Mesodermal cell (in vitro differentiated cells): ENCODE data around the gene NBL1.

Experiments
- H3K27ac ChIP-seq: 2 replicates; pipeline ENCODE4 v1.7.0; 2013; ENCODE audit warnings: mild to moderate bottlenecking, low read depth, low read length, moderate library complexity; ENCODE audit not compliant: severe bottlenecking
- H3K36me3 ChIP-seq: 2 replicates; pipeline ENCODE4 v1.7.1; 2013; ENCODE audit warnings: mild to moderate bottlenecking, low read length, moderate library complexity; ENCODE audit not compliant: control insufficient read depth, insufficient read depth
- H3K4me1 ChIP-seq: one replicate; pipeline ENCODE4 v1.7.1; 2013; ENCODE audit warnings: mild to moderate bottlenecking, low read length; ENCODE audit not compliant: insufficient read depth, control insufficient read depth, poor library complexity, severe bottlenecking
- H3K4me3 ChIP-seq: 2 replicates; pipeline ENCODE4 v1.7.0; 2013; ENCODE audit warnings: low read length, control low read depth, mild to moderate bottlenecking; ENCODE audit not compliant: insufficient read depth, poor library complexity, severe bottlenecking; ENCODE audit errors: extremely low read depth
- H3K9me3 ChIP-seq: 2 replicates; pipeline ENCODE4 v1.7.1; 2013; ENCODE audit warnings: mild to moderate bottlenecking, low read length, moderate library complexity; ENCODE audit not compliant: control insufficient read depth
- WGBS, 2 experiments: methylation state at CpG; one replicate each; pipeline ENCODE4 v1.1.5; 2013; ENCODE audit warnings: missing lambda C conversion rate in 2 of 2; ENCODE audit not compliant: insufficient coverage in 2 of 2; 5-methylcytosine and 5-hydroxymethylcytosine counted together

The NBL1 gene

DNA sequence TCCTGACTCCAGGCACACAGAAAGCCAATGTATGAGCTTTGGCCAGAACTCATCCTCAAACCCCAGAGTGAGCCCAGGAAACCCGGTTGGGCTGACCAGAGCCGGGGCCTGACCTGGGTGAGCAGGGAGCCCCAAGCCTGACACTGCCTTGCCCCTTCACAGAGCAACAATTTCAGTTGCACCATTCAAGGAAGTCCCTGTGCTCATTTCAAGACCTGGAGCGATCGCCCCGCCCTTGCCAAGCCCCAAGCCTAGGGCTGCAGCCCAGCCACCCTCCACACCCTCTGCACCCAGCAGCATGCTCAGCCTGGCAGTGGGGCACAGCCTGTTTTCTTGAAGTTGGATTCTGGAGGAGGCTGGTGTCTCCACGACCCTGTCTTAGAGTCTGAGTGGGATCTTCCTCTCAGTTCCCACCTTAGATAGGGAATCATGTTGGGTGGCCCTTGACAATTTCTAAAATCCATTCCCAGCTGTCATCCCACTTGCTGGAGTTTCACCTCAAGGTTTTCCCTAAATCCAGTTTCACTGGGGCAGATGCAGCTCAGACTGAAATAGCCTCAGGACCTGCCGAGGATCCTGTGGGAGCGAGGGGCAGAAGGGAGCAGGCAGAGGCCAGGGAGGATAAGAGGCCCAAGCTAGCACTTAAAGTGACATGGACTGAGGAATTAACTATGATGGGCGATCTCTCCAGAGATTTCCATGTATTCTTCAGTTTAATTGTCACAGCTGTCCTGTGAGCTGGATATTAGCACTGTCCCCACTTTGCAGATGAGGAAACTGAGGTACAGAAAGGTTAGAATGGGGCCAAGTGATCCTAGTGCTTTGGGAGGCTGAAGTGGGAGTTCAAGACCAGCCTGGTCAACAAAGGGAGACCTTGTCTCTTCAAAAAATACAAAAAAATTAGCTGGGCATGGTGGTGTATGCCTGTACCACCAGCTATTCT, 2.5 kb downstream of the NBL1 start:
- Histone ChIP-seq H3K4me1 (peaks cover 9% of the 10 kb centered on the region), H3K9me3 (no peaks in the 10 kb centered on the region), H3K4me3 (no peak overlapping the region), H3K27ac (no peak overlapping the region), H3K36me3 (no peaks in the 10 kb centered on the region)
- WGBS, 2 experiments, result 93 to 98% methylated on average over 5 to 6 of the region's 9 CpGs

DNA sequence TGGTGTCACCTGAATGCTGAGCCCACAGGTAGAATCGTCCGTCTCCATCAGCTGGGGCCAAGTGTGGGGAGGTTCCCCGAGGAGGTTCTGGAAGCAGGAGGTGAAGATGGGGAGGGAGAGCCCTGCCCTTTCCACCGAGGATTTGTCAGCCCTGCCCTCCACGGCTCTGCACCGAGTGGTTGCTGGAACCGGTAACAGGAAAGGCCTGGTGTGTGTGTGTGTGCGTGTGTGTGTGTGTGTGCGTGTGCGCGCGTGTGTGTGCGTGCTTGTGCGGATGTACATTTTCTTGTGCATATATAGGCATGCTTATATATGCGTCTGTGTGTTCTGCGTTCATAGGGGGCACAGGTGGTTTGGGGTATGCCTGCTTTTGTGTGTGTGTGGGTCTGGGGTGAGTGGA, 3.5 kb downstream of the NBL1 start:
- 83 to 93% methylated on average over 15 to 16 of the region's 16 CpGs for WGBS, 2 experiments

DNA sequence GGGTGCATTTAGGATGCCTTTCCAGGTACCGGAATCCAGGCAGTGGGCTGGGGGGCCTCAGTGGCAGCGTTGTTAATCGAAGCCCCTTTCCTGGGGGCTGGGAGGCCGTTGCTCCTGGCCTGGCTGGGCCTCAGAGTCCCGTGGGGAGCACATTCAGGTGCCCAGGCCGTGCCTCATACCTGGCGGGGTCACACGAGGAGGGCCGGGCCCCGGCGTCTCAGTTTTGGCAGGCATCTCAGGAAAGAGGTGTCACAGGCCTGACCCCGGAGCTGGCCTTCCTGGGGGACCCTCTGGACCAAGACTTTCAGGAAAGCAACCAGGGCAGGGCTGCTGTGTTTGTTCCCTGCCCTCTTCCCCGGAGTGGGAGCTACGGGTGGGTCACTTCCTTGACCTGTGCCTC, 4.1 kb downstream of the NBL1 start:
- Histone ChIP-seq H3K9me3 (no peaks in the 10 kb centered on the region), H3K4me1 (peaks cover 9% of the 10 kb centered on the region), H3K4me3 (no peak overlapping the region), H3K36me3 (no peaks in the 10 kb centered on the region), H3K27ac (no peak overlapping the region)
- WGBS, 2 experiments, result 87 to 91% methylated on average over 14 of the region's 14 CpGs

More for the DNA sequence above, 3.5 kb downstream of the NBL1 start:
- no peaks in the 10 kb centered on the region for H3K36me3 ChIP-seq
- no peak overlapping the region for H3K4me3 ChIP-seq
- no peaks in the 10 kb centered on the region for H3K9me3 ChIP-seq
- no peak overlapping the region for H3K27ac ChIP-seq
- peaks cover 9% of the 10 kb centered on the region for H3K4me1 ChIP-seq

DNA sequence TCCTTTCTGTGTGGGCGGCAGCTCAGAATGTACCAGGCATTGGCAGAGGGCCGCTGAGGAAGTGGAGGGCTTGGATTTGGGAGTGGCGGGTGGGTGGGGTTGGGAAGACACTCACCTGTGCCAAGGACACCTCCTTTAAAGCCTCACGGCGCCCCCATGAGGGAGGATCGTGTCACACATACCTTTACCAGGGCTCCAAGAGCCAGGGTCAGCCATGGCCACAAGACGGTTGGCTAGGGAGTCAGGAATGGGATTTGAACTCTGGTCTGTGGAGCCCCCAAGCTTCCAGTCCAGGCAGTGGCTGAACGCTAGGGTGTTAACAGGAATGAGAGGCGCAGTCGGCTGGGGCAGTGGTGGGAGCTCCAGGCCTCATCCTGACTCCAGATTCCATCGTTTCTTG, 4.6 kb downstream of the NBL1 start:
- no peak overlapping the region for H3K4me3 ChIP-seq
- no peaks in the 10 kb centered on the region for H3K9me3 ChIP-seq
- whole genome bisulfite sequencing, 2 experiments, result 81% methylated on average over 6 to 8 of the region's 11 CpGs
- H3K27ac ChIP-seq, result no peak overlapping the region
- H3K4me1 ChIP-seq, result peaks cover 9% of the 10 kb centered on the region
- H3K36me3 ChIP-seq, result no peaks in the 10 kb centered on the region

DNA sequence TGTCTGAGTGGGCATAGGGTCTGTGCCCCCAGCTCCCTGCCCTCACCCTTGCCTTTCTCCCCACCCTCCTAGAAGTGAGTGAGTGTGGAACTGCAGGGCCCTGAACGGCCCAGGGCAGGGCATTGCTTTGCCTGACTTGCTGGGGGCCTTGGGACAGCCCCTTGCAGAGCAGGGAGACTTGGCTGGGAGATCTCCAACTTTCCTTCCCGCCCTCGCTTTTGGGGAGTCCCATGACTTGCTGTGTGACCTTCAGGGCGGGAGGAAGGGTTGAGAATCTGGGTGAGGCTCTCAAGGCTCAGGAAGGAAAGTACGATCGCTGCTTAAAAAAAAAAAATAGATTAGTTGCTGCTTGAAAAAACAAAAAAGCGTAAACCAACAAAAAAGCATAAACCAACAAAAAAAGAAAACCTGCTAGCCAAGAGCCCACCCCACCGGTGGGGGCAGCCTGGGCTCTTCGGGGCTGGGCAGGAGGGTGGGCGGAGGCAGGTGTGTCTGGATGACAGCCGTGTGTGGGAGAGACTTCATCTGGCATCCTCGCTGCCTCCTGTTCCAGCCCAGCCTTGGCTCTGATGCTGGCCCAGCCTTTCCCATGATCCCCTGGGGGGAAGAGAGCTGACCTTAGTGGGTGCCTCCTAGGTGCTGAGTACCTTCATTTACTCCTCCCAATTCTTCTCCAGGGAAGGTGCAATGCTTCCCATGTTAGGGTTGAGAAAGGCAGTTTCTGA, 6.5 kb downstream of the NBL1 start:
- Histone ChIP-seq H3K4me3 (no peak overlapping the region), H3K4me1 (peaks cover 7% of the 10 kb centered on the region), H3K36me3 (no peaks in the 10 kb centered on the region), H3K27ac (no peak overlapping the region), H3K9me3 (no peaks in the 10 kb centered on the region)
- 65 to 78% methylated on average over 5 to 8 of the region's 12 CpGs for WGBS, 2 experiments

DNA sequence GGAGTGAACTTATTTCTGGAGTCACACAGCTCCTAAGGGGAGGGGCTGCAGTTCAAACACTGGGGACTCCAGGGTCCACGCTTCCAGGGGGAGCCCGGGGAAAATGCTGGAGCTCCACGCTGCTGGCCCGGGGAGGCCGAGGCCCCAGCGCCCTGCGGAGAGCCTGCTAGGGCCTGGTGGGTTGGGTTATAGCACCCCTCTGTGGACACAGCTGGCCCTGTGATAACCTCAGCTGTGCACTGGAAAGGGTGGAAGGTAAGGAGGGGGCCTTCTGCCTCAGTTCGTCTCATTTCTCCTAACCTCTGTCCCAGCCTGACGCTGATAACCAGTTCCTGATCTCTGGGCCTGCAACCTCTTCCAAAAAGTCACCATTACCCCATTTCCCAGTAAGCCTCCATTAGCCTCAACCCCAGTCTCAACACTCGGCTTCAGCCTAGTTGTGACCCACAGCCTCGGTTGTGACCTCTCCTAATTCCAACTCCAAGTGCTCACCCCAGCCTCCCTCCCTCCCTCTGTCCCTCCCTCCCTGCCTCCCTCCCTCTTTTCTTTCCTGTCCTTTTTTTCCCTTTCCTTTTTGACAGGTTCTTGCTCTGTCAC, 7.1 kb downstream of the NBL1 start:
- no peaks in the 10 kb centered on the region for H3K9me3 ChIP-seq
- no peaks in the 10 kb centered on the region for H3K4me1 ChIP-seq
- no peak overlapping the region for H3K27ac ChIP-seq
- no peak overlapping the region for H3K4me3 ChIP-seq
- WGBS, 2 experiments, result 46 to 48% methylated on average over 7 to 10 of the region's 11 CpGs
- H3K36me3 ChIP-seq, result no peaks in the 10 kb centered on the region

DNA sequence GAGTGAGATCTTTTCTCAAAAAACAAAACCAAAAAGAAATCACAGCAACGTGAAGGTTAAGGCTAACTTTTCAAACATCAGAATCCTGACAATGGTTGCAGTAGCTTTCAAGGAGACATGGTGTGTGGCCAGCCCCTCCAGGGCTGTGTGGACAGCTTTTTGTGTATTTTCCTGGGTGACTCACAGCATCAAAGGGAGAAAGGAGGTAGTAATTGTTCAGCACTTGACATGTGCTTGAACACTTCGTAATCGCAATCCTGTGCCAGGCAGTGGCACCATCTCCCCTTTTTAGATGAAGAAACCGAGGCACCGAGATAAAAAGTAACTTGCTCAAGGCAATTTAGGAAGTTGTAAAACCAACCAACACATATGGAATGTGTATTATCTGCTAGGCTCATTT, 10.3 kb downstream of the NBL1 start:
- 86 to 95% methylated on average over 3 to 5 of the region's 5 CpGs for WGBS, 2 experiments
- no peak overlapping the region for H3K4me3 ChIP-seq
- H3K36me3 ChIP-seq, result no peaks in the 10 kb centered on the region
- no peak overlapping the region for H3K27ac ChIP-seq
- peaks cover 10% of the 10 kb centered on the region for H3K4me1 ChIP-seq
- H3K9me3 ChIP-seq, result no peaks in the 10 kb centered on the region

DNA sequence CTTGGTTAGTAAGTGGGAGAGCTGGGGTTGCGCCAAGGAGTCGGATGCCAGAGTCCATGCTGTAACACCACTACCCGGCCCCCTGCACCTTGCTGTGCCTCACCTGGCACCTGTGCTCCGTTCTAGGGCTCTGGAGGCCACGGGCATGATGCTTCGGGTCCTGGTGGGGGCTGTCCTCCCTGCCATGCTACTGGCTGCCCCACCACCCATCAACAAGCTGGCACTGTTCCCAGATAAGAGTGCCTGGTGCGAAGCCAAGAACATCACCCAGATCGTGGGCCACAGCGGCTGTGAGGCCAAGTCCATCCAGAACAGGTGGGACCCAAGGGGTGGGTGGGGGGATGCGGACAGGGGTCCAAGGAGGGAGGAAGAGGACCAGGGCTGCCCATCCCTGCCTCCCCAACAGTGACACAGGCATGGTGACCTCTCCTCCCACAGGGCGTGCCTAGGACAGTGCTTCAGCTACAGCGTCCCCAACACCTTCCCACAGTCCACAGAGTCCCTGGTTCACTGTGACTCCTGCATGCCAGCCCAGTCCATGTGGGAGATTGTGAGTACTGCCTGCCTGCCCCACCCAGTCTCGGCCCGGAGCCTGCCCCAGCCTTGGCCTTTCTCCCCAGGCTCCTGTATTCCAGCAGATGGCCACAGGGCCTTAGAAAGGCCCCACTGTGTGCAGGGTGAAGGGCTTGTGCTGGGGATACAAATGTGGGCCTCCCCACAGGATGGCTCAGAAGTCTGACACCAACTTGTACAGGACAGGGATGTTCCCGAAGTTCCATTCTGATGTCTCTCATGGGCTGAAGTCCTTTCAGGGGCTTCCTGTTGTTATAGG, 11.0 kb downstream of the NBL1 start:
- no peaks in the 10 kb centered on the region for H3K9me3 ChIP-seq
- no peak overlapping the region for H3K27ac ChIP-seq
- H3K36me3 ChIP-seq, result no peaks in the 10 kb centered on the region
- 100% methylated on average over 5 to 10 of the region's 15 CpGs for WGBS, 2 experiments
- H3K4me3 ChIP-seq, result no peak overlapping the region
- H3K4me1 ChIP-seq, result peaks cover 10% of the 10 kb centered on the region

DNA sequence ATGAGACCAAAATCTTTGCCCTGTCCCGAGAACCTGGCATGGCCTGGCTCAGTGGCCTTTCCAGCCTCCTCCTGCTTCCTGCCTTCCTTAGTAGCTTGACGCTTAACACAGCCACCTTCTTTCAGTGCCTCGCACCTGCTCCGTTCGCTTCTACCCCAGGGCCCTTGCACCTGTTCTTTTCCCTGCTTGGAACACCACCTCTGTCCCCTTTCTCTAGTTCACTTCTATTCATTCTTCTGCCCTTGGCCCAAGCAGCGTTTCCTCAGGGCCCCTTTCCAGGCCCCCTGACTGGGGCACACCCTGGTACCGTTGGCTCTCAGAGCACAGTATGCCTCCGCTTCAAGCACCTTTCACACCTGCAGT, 11.6 kb downstream of the NBL1 start:
- Histone ChIP-seq H3K27ac (no peak overlapping the region), H3K4me3 (no peak overlapping the region), H3K4me1 (peaks cover 10% of the 10 kb centered on the region), H3K36me3 (no peaks in the 10 kb centered on the region), H3K9me3 (no peaks in the 10 kb centered on the region)
- 92 to 94% methylated on average over 4 to 8 of the region's 8 CpGs for WGBS, 2 experiments

DNA sequence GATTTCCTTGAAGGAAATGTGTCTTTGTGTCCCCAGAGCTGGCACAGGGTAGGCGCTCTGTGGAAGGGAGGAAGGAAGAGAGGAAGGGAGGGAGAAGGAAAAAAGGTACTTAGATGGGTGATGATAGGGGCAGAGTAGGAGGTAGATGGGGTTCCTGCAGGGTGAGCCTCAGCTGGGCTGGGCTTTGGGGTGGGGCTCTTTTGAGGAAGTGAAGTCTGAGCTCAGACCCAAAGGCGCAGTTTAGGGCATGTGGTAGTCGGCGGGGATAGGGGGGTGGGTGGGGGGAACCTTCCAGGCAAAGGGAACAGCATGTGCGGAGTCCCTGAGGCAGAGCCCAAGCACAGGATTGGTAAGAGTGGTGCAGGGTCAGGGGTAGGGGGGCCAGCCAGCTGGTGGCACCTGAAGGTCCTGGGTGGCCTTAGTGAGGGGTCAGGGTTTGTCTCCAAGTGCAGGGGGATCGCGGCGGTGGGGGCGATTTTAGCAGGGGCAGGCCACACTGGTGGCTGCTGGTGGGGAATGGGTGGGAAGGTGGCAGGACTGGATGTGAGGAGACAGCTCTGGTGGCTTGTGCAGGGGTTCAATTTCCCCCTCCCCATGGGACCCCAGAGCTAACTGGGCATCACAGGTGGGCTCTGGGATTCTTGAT, 12.1 kb downstream of the NBL1 start:
- H3K9me3 ChIP-seq, result no peaks in the 10 kb centered on the region
- H3K4me3 ChIP-seq, result no peak overlapping the region
- peaks cover 10% of the 10 kb centered on the region for H3K4me1 ChIP-seq
- WGBS, 2 experiments, result 93 to 96% methylated on average over 5 to 7 of the region's 9 CpGs
- H3K36me3 ChIP-seq, result no peaks in the 10 kb centered on the region
- no peak overlapping the region for H3K27ac ChIP-seq
